H9 (cell line): ENCODE results near the gene XDH. TPM values are rescaled to one million over a fixed set of nuclear protein-coding genes. Genes with fewer than 3 reads are reported as not detected.

Experiments used
- DNase-seq: peaks from one replicate; pipeline ENCODE4 v3.0.0-alpha.2; 2017
- H2AFZ ChIP-seq: one replicate; pipeline ENCODE4 v1.6.1; 2013; ENCODE audit warnings: mild to moderate bottlenecking, low read length, control low read depth, moderate library complexity
- H2AK5ac ChIP-seq: 2 replicates; pipeline ENCODE4 v1.6.1; 2013; ENCODE audit warnings: low read length, control low read depth, mixed read lengths; ENCODE audit not compliant: insufficient read length
- H2BK120ac ChIP-seq: one replicate; pipeline ENCODE4 v1.6.1; 2013; ENCODE audit warnings: low read depth, mild to moderate bottlenecking, low read length, control low read depth, inconsistent platforms; ENCODE audit not compliant: poor library complexity, severe bottlenecking
- H2BK12ac ChIP-seq: 2 replicates; pipeline ENCODE4 v1.6.1; 2013; ENCODE audit warnings: low read length, control low read depth, mixed read lengths, low read depth; ENCODE audit not compliant: insufficient read length
- H2BK15ac ChIP-seq: 2 replicates; pipeline ENCODE4 v1.6.1; 2013; ENCODE audit warnings: low read depth, low read length, control low read depth
- H2BK20ac ChIP-seq: one replicate; pipeline ENCODE4 v1.6.1; 2013; ENCODE audit warnings: low read depth, mild to moderate bottlenecking, low read length, control low read depth, inconsistent platforms; ENCODE audit not compliant: poor library complexity, severe bottlenecking
- H2BK5ac ChIP-seq: 2 replicates; pipeline ENCODE4 v1.6.1; 2013; ENCODE audit warnings: low read length, control low read depth, mixed read lengths; ENCODE audit not compliant: insufficient read length
- H3K14ac ChIP-seq: 2 replicates; pipeline ENCODE4 v1.6.1; 2013; ENCODE audit warnings: low read length, control low read depth; ENCODE audit not compliant: insufficient read depth
- H3K18ac ChIP-seq: 2 replicates; pipeline ENCODE4 v1.6.1; 2013; ENCODE audit warnings: low read depth, mild to moderate bottlenecking, mixed read lengths, low read length, control low read depth; ENCODE audit not compliant: insufficient read length
- H3K23ac ChIP-seq: 2 replicates; pipeline ENCODE4 v1.6.1; 2013; ENCODE audit warnings: low read length, control low read depth, mixed read lengths, low read depth; ENCODE audit not compliant: insufficient read length
- H3K23me2 ChIP-seq: 2 replicates; pipeline ENCODE4 v1.6.1; 2013; ENCODE audit warnings: low read depth, mild to moderate bottlenecking, mixed read lengths, low read length, control low read depth; ENCODE audit not compliant: insufficient read length, poor library complexity, severe bottlenecking
- H3K27ac ChIP-seq: 2 replicates; pipeline ENCODE4 v1.5.1; 2013; ENCODE audit warnings: low read length, control low read depth, mixed read lengths, low read depth; ENCODE audit not compliant: insufficient read length
- H3K27me3 ChIP-seq: 2 replicates; pipeline ENCODE4 v1.6.1; 2013; ENCODE audit warnings: low read length, control low read depth, inconsistent platforms; ENCODE audit not compliant: insufficient read depth
- H3K4ac ChIP-seq: 2 replicates; pipeline ENCODE4 v1.6.1; 2013; ENCODE audit warnings: low read depth, mild to moderate bottlenecking, control low read depth, inconsistent platforms, low read length, moderate library complexity
- H3K4me1 ChIP-seq: 2 replicates; pipeline ENCODE4 v1.6.1; 2013; ENCODE audit warnings: low read length, control low read depth, inconsistent platforms; ENCODE audit not compliant: insufficient read depth
- H3K4me2 ChIP-seq: 2 replicates; pipeline ENCODE4 v1.6.1; 2013; ENCODE audit warnings: low read length, control low read depth, mixed read lengths; ENCODE audit not compliant: insufficient read length, insufficient read depth
- H3K56ac ChIP-seq: 2 replicates; pipeline ENCODE4 v1.6.1; 2013; ENCODE audit warnings: low read depth, mild to moderate bottlenecking, mixed read lengths, low read length, control low read depth; ENCODE audit not compliant: insufficient read length
- H3K79me1 ChIP-seq: 2 replicates; pipeline ENCODE4 v1.6.1; 2013; ENCODE audit warnings: low read depth, mild to moderate bottlenecking, moderate library complexity, low read length, control low read depth, inconsistent platforms; ENCODE audit not compliant: insufficient read depth, poor library complexity, severe bottlenecking
- H3K79me2 ChIP-seq: 2 replicates; pipeline ENCODE4 v1.6.1; 2013; ENCODE audit warnings: low read length, control low read depth, inconsistent platforms; ENCODE audit not compliant: insufficient read depth
- H3K9ac ChIP-seq: 2 replicates; pipeline ENCODE4 v1.6.1; 2013; ENCODE audit warnings: low read length, control low read depth, mixed read lengths; ENCODE audit not compliant: insufficient read length; ENCODE audit errors: extremely low read depth
- H3K9me3 ChIP-seq: one replicate; pipeline ENCODE4 v1.6.1; 2013; ENCODE audit warnings: low read depth, low read length, inconsistent platforms; ENCODE audit not compliant: control insufficient read depth
- H3T11ph ChIP-seq: one replicate; pipeline ENCODE4 v1.6.1; 2013; ENCODE audit warnings: mild to moderate bottlenecking, low read length, control low read depth, inconsistent platforms
- H4K20me1 ChIP-seq: one replicate; pipeline ENCODE4 v1.6.1; 2013; ENCODE audit not compliant: control insufficient read depth, insufficient read length, insufficient read depth
- H4K5ac ChIP-seq: 2 replicates; pipeline ENCODE4 v1.6.1; 2013; ENCODE audit warnings: low read depth, mild to moderate bottlenecking, mixed read lengths, low read length, control low read depth; ENCODE audit not compliant: insufficient read length
- H4K8ac ChIP-seq: replicated peaks from 2 replicates; pipeline ENCODE4 v1.6.1; 2013; ENCODE audit warnings: low read length, control low read depth, mixed read lengths, low read depth; ENCODE audit not compliant: insufficient read length
- H4K91ac ChIP-seq: 2 replicates; pipeline ENCODE4 v1.6.1; 2013; ENCODE audit warnings: low read depth, mild to moderate bottlenecking, moderate library complexity, mixed read lengths, low read length, control low read depth; ENCODE audit not compliant: insufficient read length
- H3K27ac Mint-ChIP-seq, 3 experiments: 2 replicates in 2 of 3; 3 replicates in 1 of 3; pipeline ENCODE4 v1.8.0; 2020 to 2021; ENCODE audit warnings: mixed read lengths in 3 of 3, mild to moderate bottlenecking in 1 of 3, moderate library complexity in 1 of 3
- H3K27me3 Mint-ChIP-seq: 2 replicates; pipeline ENCODE4 v1.8.0; 2021; ENCODE audit warnings: low read depth, mild to moderate bottlenecking, moderate library complexity, mixed read lengths
- H3K36me3 Mint-ChIP-seq, 3 experiments: 2 replicates in 2 of 3; 3 replicates in 1 of 3; pipeline ENCODE4 v1.8.0; 2020 to 2021; ENCODE audit warnings: low read depth in 3 of 3, mixed read lengths in 3 of 3; ENCODE audit not compliant: insufficient read depth in 1 of 3
- H3K4me1 Mint-ChIP-seq, 2 experiments: 2 replicates each; pipeline ENCODE4 v1.8.0; 2020; ENCODE audit warnings: mixed read lengths in 2 of 2
- H3K4me3 Mint-ChIP-seq, 2 experiments: 2 replicates in 1 of 2; 3 replicates in 1 of 2; pipeline ENCODE4 v1.8.0; 2020 to 2021; ENCODE audit warnings: mild to moderate bottlenecking in 2 of 2, mixed read lengths in 2 of 2, moderate library complexity in 1 of 2
- H3K9me3 Mint-ChIP-seq, 2 experiments: 2 replicates in 1 of 2; 3 replicates in 1 of 2; pipeline ENCODE4 v1.8.0; 2020; ENCODE audit warnings: mild to moderate bottlenecking in 2 of 2, mixed read lengths in 2 of 2, moderate library complexity in 1 of 2
- WGBS: extraction: QIAGEN DNeasy Blood & Tissue Kit; methylation state at CpG from one replicate; pipeline ENCODE4 v1.1.7; 2013; ENCODE audit warnings: missing lambda C conversion rate, low lambda C conversion rate, mixed read lengths; ENCODE audit not compliant: insufficient read length; ENCODE audit errors: extremely low coverage; 5-methylcytosine and 5-hydroxymethylcytosine counted together
- total RNA-seq: library from RNA; stranded (reverse); gene quantifications from 2 replicates; pipeline ENCODE4 v1.2.1, GENCODE V29; 2021
- TF ChIP-seq, protein P1 (sequence below): fragments of 200-600 bp; sonication (generic); conservative IDR thresholded peaks from 3 replicates; pipeline ENCODE4 v1.8.0; 2021; ENCODE audit warnings: antibody characterized with exemption, mild to moderate bottlenecking

XDH gene
- total RNA-seq, 1 experiment from 2014 or later = 1.4 TPM

DNA sequence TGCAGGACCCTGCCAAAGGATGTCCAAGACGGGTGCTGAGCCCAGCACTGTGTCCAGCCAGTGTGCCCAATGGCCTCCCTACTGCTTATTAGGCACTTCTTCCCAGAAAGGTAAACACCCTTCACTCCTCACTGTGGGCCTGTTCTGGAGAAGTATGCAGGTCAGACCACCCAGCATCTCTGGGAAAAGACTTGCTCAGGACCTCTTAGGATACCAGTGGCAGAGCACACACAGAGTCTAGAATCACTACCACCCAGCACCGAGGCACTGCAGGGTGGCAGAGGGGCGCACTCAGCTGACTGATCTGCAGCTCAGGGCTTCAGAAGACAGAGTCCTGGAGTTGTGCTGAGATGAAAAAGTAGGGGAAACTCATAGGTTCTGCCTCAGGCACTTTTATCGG, 25.8 kb downstream of the XDH start:
- Mint-ChIP-seq H3K36me3 (no peaks in the 10 kb centered on the region), H3K4me3 (no peak overlapping the region)
- no CpG with 5 or more reads among the region's 4 CpGs for WGBS

More for the DNA sequence above, 25.8 kb downstream of the XDH start:
- Histone ChIP-seq H2AFZ (no peak overlapping the region), H3K23ac (no peak overlapping the region), H2BK15ac (no peak overlapping the region), H2BK20ac (no peak overlapping the region), H4K5ac (no peak overlapping the region), H3K9me3 (no peaks in the 10 kb centered on the region), H3K18ac (no peak overlapping the region), H3K4me2 (no peak overlapping the region), H3T11ph (no peak overlapping the region), H3K56ac (no peak overlapping the region), H3K4ac (no peak overlapping the region), H3K23me2 (no peaks in the 10 kb centered on the region), H2BK12ac (no peak overlapping the region), H3K79me1 (no peaks in the 10 kb centered on the region), H2BK120ac (no peak overlapping the region), H3K27me3 (no peaks in the 10 kb centered on the region), H3K27ac (no peak overlapping the region), H3K79me2 (no peaks in the 10 kb centered on the region), H4K8ac (no peak overlapping the region), H3K4me1 (peaks cover under 1% of the 10 kb centered on the region; the same call in 1 of the 2 replicates), H2BK5ac (no peak overlapping the region), H3K14ac (no peak overlapping the region), H2AK5ac (no peak overlapping the region), H4K20me1 (no peaks in the 10 kb centered on the region), H4K91ac (no peak overlapping the region), H3K9ac (no peak overlapping the region)
- H3K27me3 Mint-ChIP-seq = no peaks in the 10 kb centered on the region
- no peaks in the 10 kb centered on the region for H3K9me3 Mint-ChIP-seq
- no peak overlapping the region for H3K27ac Mint-ChIP-seq
- H3K4me1 Mint-ChIP-seq = peaks cover 11 to 13% of the 10 kb centered on the region in 2 experiments
- TF ChIP-seq, protein P1, sequence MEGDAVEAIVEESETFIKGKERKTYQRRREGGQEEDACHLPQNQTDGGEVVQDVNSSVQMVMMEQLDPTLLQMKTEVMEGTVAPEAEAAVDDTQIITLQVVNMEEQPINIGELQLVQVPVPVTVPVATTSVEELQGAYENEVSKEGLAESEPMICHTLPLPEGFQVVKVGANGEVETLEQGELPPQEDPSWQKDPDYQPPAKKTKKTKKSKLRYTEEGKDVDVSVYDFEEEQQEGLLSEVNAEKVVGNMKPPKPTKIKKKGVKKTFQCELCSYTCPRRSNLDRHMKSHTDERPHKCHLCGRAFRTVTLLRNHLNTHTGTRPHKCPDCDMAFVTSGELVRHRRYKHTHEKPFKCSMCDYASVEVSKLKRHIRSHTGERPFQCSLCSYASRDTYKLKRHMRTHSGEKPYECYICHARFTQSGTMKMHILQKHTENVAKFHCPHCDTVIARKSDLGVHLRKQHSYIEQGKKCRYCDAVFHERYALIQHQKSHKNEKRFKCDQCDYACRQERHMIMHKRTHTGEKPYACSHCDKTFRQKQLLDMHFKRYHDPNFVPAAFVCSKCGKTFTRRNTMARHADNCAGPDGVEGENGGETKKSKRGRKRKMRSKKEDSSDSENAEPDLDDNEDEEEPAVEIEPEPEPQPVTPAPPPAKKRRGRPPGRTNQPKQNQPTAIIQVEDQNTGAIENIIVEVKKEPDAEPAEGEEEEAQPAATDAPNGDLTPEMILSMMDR = no peak
- no peak for DNase-seq
